HG03439 (cell line): Measurements from ENCODE around the gene ARHGEF19.

ENCODE experiments used
- ATAC-seq: cut with Tn5 transposase; IDR thresholded peaks from one replicate; pipeline ENCODE4 v1.9.1; 2021; ENCODE audit warnings: mild to moderate bottlenecking, moderate library complexity; ENCODE audit not compliant: unreplicated experiment

The ARHGEF19 gene

DNA sequence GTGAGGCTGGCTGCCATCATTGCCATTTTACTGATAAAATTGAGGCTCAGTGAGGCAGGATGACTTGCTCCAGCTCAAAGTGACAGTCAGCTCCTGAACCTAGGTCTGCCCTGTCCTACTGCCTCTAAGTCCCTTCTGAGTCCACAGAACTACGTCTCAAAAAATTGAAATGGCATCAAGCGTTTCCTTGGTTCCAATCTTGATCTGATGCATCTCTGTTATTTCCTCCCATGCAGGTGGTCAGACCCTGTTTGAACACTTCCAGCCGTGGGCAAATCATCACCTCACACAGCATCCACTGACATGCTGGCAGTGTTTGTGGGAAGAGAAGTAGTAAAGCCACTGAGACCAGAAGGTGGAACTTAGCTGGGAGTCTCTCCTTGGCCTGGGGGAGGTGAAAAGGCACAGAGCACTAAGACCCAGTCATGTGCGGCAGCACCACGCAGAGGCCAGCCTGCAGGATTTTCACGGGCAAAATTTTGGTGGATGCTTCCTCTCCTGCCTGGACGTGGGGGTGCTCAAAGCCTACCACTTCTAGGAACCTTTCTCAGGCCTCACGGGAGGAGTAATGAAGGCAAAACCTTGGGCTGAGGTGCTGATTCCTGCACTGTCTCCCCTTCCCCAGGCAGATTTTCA, 32.3 kb upstream of the ARHGEF19 start:
- no peak for ATAC-seq

DNA sequence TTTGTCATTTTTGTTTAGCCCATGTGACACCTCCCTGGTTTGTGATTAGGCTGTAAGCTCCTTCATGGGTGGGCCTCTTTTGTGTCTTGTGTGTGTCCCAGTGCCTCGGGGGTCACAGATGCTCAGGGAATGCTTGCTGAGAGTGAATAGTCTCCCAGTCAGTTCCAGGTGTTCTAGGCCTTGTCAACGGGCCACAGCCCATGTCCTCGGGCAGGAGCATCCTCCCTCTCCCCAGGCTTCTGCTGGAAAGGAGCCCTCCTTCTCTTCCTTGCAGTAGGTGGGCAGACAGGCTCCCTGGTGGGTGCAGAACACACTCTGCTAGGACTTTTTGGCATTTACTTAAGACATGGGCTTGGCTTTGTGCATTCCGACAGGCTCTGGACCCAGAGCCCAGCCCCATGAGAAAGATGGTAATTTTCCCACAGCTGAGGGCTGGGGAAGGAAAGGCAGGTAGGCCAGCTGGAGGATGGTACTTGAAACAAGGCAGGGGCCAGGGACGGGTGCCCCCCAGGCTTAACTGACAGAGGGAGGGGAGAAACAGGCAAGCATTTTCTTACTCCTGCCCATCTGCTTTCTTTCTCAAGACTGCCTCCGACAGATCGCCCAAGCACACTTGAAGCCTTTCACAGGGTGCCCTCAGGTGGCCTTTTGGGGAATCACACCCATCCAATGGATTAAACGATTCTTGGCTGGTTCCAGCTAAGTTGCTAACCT, 31.6 kb upstream of the ARHGEF19 start:
- ATAC-seq: no peak

DNA sequence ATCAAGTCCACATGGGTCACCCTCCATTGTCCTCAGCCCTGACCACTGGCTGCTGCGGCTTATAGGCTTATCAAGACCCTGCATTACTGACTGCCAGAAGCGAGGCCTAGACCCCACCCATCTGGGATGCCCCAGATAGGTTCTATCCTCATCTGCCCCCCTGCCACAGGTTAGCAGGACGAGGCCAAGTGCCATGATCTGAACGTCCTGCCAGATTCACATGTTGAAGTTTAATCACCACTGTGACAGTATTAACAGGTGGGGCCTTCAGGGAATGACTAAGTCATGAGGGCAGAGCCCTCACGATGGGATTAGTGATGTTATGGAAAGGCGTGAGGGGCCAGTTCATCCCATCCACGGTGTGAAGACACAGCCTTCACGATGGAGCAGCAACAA, 30.8 kb upstream of the ARHGEF19 start:
- ATAC-seq: no peak

- no peak for ATAC-seq
Measured at GRCh38 chr1:16242556-16243214, 30.2 kb upstream of the ARHGEF19 start.

DNA sequence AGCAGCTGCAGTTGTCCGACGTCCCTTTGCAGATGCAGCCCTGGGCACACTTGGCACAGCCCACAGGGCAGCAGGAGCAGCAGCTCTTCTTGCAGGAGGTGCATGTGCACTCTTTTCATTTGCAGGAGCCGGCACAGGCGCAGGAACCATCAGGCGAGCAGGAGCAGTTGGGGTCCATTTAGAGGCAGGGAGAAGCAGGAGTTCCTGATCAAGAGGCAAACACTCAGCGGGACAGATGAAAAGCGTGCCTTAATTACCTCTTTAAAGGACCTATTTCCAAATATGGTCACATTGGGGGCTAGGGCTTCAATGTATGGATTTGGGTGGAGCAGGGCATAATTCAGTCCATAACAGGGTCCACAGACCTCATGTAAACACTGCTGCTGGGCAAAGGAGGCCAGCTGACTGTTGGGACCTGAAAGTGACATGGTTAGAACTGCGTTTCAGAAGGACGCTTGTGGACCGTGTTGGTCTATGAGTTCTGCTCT, 28.8 kb upstream of the ARHGEF19 start:
- no peak for ATAC-seq

DNA sequence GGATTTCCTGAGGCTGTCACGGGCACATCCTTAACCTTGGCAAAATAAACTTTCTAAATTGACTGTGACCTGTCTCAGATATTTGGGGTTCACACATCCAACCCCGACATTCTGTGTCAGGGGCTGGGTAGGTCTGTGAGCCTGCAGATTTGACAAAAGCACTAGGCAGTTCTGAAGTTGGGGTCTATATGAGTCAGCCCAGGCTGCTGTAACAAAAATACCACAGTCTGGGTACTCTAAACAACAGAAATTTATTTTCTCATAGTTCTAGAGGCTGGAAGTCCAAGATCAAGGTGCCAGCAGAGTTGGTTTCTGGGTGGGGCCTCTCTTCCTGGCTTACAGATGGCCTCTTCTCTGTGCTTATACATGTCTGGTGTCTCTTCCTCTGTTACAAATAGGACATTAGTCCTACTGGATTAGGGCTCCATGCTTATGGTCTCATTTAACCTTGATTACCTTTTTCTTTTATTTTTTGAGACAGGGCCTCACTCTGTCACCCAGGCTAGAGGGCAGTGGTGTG, 27.6 kb upstream of the ARHGEF19 start:
- no peak for ATAC-seq

DNA sequence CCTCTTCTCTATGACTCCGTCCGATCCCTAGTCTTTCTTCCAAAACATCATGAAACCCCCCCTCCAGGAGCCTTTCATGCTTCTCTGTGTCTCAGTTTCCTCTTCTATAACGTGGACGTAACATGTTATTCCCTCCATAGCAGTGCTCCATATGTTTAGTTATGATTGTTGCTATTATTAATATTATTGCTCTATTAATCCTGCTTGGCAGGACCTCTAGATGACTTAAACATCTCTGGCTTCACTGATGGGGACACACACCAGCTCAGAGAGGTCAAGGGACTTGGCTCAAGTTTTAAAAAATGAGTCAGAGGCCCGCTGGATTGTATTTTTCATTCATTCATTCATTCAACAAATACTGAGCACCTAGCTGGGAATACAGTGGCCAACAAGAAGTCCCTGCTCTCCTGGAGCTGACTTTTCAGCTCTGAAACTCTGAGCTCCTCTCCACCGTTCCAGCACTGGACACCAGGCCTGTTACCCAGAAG, 24.9 kb upstream of the ARHGEF19 start:
- no peak for ATAC-seq

DNA sequence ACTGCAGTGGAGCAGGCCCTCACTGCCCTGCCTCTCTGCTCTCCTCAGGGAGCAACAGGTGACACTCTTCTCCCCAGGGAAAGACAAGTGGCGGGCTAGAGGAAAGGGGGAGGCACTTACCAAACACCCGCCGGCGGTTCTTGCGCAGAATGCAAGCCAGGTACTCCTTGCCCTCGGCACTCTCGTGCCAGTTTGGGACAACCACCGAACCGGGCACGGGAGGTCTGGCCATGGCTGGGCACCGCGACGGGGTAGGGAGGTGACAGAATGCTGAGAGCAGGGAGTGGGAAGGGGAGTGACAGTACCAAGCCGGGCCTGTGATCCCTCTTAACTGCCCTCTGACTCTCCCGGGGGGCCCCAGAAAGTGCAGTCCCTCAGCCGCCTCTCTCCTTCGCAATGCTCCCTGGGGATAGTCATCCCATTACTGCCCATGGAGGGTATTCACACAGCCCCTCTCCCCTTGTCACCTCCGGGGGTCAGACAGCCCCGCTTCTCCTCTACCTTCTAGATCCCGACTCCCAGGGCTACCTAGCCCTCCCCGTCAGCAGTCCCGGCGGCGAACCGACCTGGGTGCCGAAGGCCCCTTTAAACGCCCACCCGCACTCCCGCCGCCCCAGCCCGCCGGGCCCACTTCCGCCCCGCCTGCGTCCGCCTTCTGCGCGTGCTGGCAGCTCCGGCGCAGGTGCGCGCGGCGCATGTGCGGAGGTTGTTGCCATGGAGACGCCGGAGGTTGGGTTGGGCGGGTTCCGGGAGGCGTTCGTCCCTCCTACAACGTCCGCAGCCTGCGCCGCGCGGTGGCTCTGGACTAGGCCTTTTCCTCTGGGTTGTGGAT, 24.3 kb upstream of the ARHGEF19 start, which contains the start of gene CPLANE2:
TSS of gene CPLANE2 (minus strand) at position 673 of the 832 bp plus-strand sequence. CDS start at position 232, 441 bp downstream.
- ATAC-seq: peak; percentile 78

- peak; percentile 28 for ATAC-seq
Measured at GRCh38 chr1:16235944-16236510, 23.6 kb upstream of the ARHGEF19 start.

- no peak for ATAC-seq
Measured at GRCh38 chr1:16235347-16235746, 22.9 kb upstream of the ARHGEF19 start.

DNA sequence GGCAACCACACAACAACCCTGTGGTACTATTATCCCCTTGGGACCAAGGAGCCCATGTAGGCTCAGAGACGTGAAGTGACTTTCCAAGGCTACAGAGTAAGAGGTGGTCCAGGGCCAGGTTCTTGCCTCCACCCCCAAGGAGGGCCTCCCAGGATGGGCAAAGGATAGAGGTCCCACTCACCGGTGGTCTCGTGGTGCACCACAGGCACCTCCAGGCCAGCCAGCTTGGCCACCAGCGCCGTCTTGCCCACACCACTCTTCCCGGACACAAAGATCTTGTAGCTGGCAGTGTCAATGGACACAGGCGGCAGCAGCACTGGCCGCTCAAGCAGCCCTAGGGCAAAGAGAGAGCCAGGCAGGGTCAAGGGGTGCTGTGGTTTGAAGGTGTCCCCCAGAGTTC, 21.0 kb upstream of the ARHGEF19 start:
- no peak for ATAC-seq

DNA sequence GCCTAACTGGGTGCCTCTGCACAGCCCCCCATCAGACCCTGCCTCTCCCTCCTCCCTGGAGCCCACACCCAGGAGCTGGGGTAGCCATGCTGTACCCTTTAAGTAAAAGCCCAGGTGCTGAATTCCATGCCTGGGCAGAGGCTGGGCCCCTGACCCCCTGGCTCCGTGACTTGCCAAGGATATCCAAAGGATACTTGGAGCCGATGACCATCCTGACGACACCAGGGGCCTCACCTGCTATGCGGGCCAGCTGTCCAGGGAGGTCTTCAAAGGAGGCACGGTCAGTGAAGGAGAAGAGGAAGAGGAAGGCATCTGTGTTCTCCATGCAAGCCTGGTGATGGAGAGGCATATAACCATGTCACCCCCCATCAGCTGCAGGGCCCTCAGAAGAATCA, 19.9 kb upstream of the ARHGEF19 start:
- ATAC-seq: no peak

GRCh38 chr1:16231331-16232315, 19.2 kb upstream of the ARHGEF19 start:
- ATAC-seq: no peak

DNA sequence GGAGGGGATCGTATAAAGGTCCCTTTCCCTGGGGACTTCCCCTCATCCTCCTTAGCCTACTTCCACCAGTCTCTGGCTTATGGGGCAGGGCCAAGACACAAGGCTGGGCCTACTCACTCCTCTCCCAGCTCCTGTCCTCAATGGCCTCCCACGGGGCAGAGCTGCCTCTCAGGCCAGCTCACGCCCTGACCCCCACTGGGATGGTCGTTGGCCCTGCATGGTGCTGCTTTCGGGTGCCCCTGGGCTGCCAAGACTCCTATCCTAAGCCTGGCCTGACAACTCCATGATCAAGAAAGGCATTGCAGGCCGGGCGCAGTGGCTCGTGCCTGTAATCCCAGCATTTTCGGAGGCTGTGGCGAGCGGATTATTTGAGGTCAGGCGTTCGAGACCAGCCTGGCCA, 18.3 kb upstream of the ARHGEF19 start:
- no peak for ATAC-seq

GRCh38 chr1:16229976-16230740, 17.7 kb upstream of the ARHGEF19 start:
- no peak for ATAC-seq

GRCh38 chr1:16226490-16227179, 14.2 kb upstream of the ARHGEF19 start:
- ATAC-seq: no peak

DNA sequence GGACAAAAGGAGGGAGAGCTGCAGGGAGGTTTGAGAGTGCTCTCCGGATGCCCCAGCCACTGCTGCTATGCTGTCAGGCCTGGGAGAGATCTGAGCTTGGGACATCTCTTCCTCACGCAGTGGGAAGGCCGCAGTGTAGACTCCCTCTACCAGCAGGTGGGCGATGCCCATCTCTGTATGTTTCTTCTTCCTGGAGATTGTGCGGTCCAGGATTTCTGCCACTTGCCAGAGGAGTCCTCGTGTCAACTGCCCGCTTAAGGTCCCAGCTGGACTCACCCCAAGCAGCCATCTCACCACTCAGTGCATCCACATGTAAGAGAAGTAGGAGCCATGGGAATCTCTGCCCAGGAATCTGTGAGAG, 13.7 kb upstream of the ARHGEF19 start:
- no peak for ATAC-seq

GRCh38 chr1:16224472-16224871, 12.0 kb upstream of the ARHGEF19 start:
- no peak for ATAC-seq
